Keratinocyte (primary cell): ENCODE measurements around the gene UHMK1.

Source experiments
- EZH2 ChIP-seq: IDR thresholded peaks from one replicate; pipeline ENCODE4 v1.6.1; 2012; ENCODE audit warnings: inconsistent platforms, mild to moderate bottlenecking, low read length, moderate library complexity
- TF ChIP-seq, protein P1 (sequence below), 3 experiments: IDR thresholded peaks in 1 of 3; conservative IDR thresholded peaks in 1 of 3; optimal IDR thresholded peaks in 1 of 3; 2 replicates in 2 of 3; 3 replicates in 1 of 3; pipeline versions ENCODE3 to v1.5.1; 2011; ENCODE audit warnings: low read length in 3 of 3, mild to moderate bottlenecking in 3 of 3, moderate library complexity in 2 of 3, control low read depth in 1 of 3, inconsistent platforms in 1 of 3; ENCODE audit not compliant: insufficient read depth in 2 of 3; ENCODE audit errors: extremely low read depth in 1 of 3

DNA sequence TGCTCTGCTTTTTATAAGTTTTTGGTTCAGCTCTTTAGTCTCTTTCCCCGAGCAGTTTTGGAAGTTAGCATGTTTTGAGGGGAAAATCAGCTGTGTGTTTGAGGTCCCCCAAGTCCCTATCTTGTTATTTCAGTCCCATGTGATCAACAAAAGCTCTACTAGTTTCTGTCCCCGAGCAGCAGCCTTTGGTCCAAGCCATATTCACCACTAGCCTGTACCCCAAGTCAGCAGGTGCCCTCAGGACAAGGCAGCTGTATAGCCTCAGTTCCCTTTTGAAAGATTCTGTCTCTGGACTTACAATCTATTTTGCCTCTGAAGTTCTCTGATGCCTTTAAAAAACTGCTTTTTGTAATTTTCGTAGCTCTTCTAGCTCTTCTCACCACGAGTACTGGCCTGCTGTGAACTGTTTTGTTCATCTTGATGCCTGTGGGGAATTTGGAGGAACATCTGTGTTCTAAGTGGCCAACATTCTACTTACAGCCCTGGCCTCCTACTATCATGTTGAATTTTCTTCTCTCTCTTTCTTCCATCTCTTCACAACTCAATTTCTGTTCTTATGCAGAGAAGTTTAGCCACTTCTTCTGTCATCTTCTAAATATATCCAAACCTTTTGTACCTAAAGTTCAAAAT, 80.6 kb downstream of the UHMK1 start:
- TF ChIP-seq, protein P1, sequence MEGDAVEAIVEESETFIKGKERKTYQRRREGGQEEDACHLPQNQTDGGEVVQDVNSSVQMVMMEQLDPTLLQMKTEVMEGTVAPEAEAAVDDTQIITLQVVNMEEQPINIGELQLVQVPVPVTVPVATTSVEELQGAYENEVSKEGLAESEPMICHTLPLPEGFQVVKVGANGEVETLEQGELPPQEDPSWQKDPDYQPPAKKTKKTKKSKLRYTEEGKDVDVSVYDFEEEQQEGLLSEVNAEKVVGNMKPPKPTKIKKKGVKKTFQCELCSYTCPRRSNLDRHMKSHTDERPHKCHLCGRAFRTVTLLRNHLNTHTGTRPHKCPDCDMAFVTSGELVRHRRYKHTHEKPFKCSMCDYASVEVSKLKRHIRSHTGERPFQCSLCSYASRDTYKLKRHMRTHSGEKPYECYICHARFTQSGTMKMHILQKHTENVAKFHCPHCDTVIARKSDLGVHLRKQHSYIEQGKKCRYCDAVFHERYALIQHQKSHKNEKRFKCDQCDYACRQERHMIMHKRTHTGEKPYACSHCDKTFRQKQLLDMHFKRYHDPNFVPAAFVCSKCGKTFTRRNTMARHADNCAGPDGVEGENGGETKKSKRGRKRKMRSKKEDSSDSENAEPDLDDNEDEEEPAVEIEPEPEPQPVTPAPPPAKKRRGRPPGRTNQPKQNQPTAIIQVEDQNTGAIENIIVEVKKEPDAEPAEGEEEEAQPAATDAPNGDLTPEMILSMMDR (optimal IDR thresholded peaks at IDR 0.05 in 1 of 3, IDR thresholded peaks at IDR 0.05 in 1 of 3, conservative IDR thresholded peaks at IDR 0.05 in 1 of 3; ENCODE audit: extremely low read depth in 1 of 3, insufficient read depth in 2 of 3, low read length in 3 of 3), result no peak
- no peak for TF ChIP-seq EZH2
